Stromal cell of bone marrow (primary cell): Measurements from ENCODE around the gene GAS2L2.
A peak's percentile ranks its signal among the peaks of the same experiment; 100 is the strongest.

Source experiments
- DNase-seq: peaks from one replicate; pipeline ENCODE4 v3.0.0-alpha.2; 2012; ENCODE audit warnings: low read depth

The GAS2L2 gene

GRCh38 chr17:35752945-35753764 is at the start of gene GAS2L2:
Gene GAS2L2, minus strand, starts transcription at chr17:35753239. Its CDS starts 389 bp downstream, at chr17:35752850.
- no peak for DNase-seq

GRCh38 chr17:35801583-35802224 is 48.7 kb upstream of the GAS2L2 start:
- DNase-seq, result no peak

GRCh38 chr17:35799942-35800341 is 46.9 kb upstream of the GAS2L2 start:
- DNase-seq, result no peak

GRCh38 chr17:35797918-35798317 is 44.9 kb upstream of the GAS2L2 start:
- DNase-seq, result no peak

- no peak for DNase-seq
Observed at GRCh38 chr17:35797370-35797769, 44.3 kb upstream of the GAS2L2 start.

- DNase-seq, result no peak
Observed at GRCh38 chr17:35796942-35797341, 43.9 kb upstream of the GAS2L2 start.

- DNase-seq, result no peak
Observed at GRCh38 chr17:35795871-35796265, 42.8 kb upstream of the GAS2L2 start.

GRCh38 chr17:35795007-35795870 is 42.2 kb upstream of the GAS2L2 start, which contains the start of gene MMP28:
Gene MMP28, minus strand, starts transcription at chr17:35795641. Its CDS starts 264 bp downstream, at chr17:35795377.
- DNase-seq, result no peak

- no peak for DNase-seq
Observed at GRCh38 chr17:35793257-35793656, 40.2 kb upstream of the GAS2L2 start.

GRCh38 chr17:35791681-35792350 is 38.8 kb upstream of the GAS2L2 start:
- no peak for DNase-seq

GRCh38 chr17:35790841-35791240 is 37.8 kb upstream of the GAS2L2 start:
- DNase-seq, result no peak

GRCh38 chr17:35788477-35789368 is 35.7 kb upstream of the GAS2L2 start:
- peak; percentile 95 for DNase-seq

- no peak for DNase-seq
Observed at GRCh38 chr17:35786941-35787432, 33.9 kb upstream of the GAS2L2 start.

GRCh38 chr17:35784895-35785294 is 31.9 kb upstream of the GAS2L2 start:
- no peak for DNase-seq

GRCh38 chr17:35780950-35781349 is 27.9 kb upstream of the GAS2L2 start:
- no peak for DNase-seq

GRCh38 chr17:35778641-35779196 is 25.7 kb upstream of the GAS2L2 start:
- DNase-seq, result no peak

GRCh38 chr17:35775583-35775982 is 22.5 kb upstream of the GAS2L2 start:
- DNase-seq, result no peak

- DNase-seq, result no peak
Observed at GRCh38 chr17:35775039-35775438, 22.0 kb upstream of the GAS2L2 start.

GRCh38 chr17:35774499-35774898 is 21.5 kb upstream of the GAS2L2 start:
- DNase-seq, result no peak

GRCh38 chr17:35773679-35774425 is 20.8 kb upstream of the GAS2L2 start:
- no peak for DNase-seq
